Ascending aorta (tissue), 2 donors: Measurements from ENCODE around the gene LAMA3. TPM values are rescaled to one million over a fixed set of nuclear protein-coding genes. Genes with fewer than 3 reads are reported as not detected.

Source experiments
- DNase-seq, 2 donors: peaks; one replicate each; pipeline ENCODE4 v3.0.0-alpha.2; 2019; ENCODE audit warnings: low spot score in 2 of 2
- H3K27ac ChIP-seq, 2 donors: fragments of 200-600 bp; sonication (generic); one replicate each; pipeline ENCODE4 v1.5.1; 2016 to 2017; ENCODE audit warnings: mild to moderate bottlenecking in 1 of 2
- H3K27me3 ChIP-seq: fragments of 200-600 bp; sonication (generic); one replicate; pipeline ENCODE4 v1.5.1; 2017
- H3K36me3 ChIP-seq, 2 donors: fragments of 200-600 bp; sonication (generic); one replicate each; pipeline ENCODE4 v1.5.1; 2016
- H3K4me1 ChIP-seq, 2 donors: fragments of 200-600 bp; sonication (generic); one replicate each; pipeline ENCODE4 v1.5.1; 2016 to 2017; ENCODE audit warnings: mild to moderate bottlenecking in 1 of 2
- H3K4me3 ChIP-seq, 2 donors: fragments of 200-600 bp; sonication (generic); one replicate each; pipeline ENCODE4 v1.5.1; 2016 to 2017; ENCODE audit warnings: mild to moderate bottlenecking in 1 of 2
- H3K9me3 ChIP-seq, 2 donors: fragments of 200-600 bp; sonication (generic); one replicate each; pipeline ENCODE4 v1.5.1; 2016
- CTCF ChIP-seq, 3 experiments: fragments of 200-600 bp in 2 of 3; fragments of 450-650 bp in 1 of 3; sonication (generic) in 2 of 3; IDR thresholded peaks; one replicate each; pipeline ENCODE4 v1.5.1; 2016 to 2019; ENCODE audit warnings: antibody characterized with exemption in 3 of 3, mild to moderate bottlenecking in 1 of 3, moderate library complexity in 1 of 3
- intact Hi-C: fragments of 100-400 bp; cut with DNase I; formaldehyde crosslinking; loops from one replicate; pipeline ENCODE4 v1.15.1; 2023
- total RNA-seq: library from RNA; depleted of rRNA; stranded (reverse); fragments of >200 nt; gene quantifications from one replicate; pipeline ENCODE4 v1.1.0, GENCODE V29; 2016

Gene LAMA3
- total RNA-seq, 1 donor from 2014 or later, result 27.2 TPM

GRCh38 chr18:23879544-23879943, 190.3 kb downstream of the LAMA3 start:
- intact Hi-C loops, result no loop called here
- Histone ChIP-seq H3K4me3 (no peak overlapping the region), H3K9me3 (no peaks in the 10 kb centered on the region), H3K27me3 (no peaks in the 10 kb centered on the region), H3K4me1 (peaks cover 0 to 7% of the 10 kb centered on the region in 2 donors), H3K36me3 (no peaks in the 10 kb centered on the region), H3K27ac (no peak overlapping the region)
- no peak for DNase-seq
- TF ChIP-seq CTCF (IDR thresholded peaks at IDR 0.05), result no peak

- no peak for DNase-seq
- Histone ChIP-seq H3K27me3 (no peaks in the 10 kb centered on the region), H3K27ac (no peak overlapping the region), H3K4me3 (no peak overlapping the region), H3K9me3 (no peaks in the 10 kb centered on the region), H3K4me1 (peaks cover 0 to 12% of the 10 kb centered on the region in 2 donors), H3K36me3 (no peaks in the 10 kb centered on the region)
- intact Hi-C loops, result no loop called here
- TF ChIP-seq CTCF (IDR thresholded peaks at IDR 0.05), result no peak
Measured at GRCh38 chr18:23879966-23880565, 190.8 kb downstream of the LAMA3 start.

- Histone ChIP-seq H3K4me3 (no peak overlapping the region), H3K27me3 (no peaks in the 10 kb centered on the region), H3K36me3 (no peaks in the 10 kb centered on the region), H3K4me1 (peaks cover 0 to 17% of the 10 kb centered on the region in 2 donors), H3K9me3 (no peaks in the 10 kb centered on the region), H3K27ac (no peak overlapping the region)
- intact Hi-C loops, result no loop called here
- no peak for TF ChIP-seq CTCF (IDR thresholded peaks at IDR 0.05)
- no peak for DNase-seq
Measured at GRCh38 chr18:23880931-23881617, 191.8 kb downstream of the LAMA3 start.

- DNase-seq, result no peak
- peaks cover 0 to 18% of the 10 kb centered on the region in 2 donors for H3K4me1 ChIP-seq
Measured at GRCh38 chr18:23881778-23882177, 192.5 kb downstream of the LAMA3 start.

GRCh38 chr18:23882616-23883276, 193.5 kb downstream of the LAMA3 start:
- H3K4me1 ChIP-seq, result peaks cover 0 to 18% of the 10 kb centered on the region in 2 donors
- H3K4me3 ChIP-seq, result no peak overlapping the region
- intact Hi-C loops, result no loop called here
- H3K36me3 ChIP-seq, result no peaks in the 10 kb centered on the region
- H3K27me3 ChIP-seq, result no peaks in the 10 kb centered on the region
- no peaks in the 10 kb centered on the region for H3K9me3 ChIP-seq
- no peak for TF ChIP-seq CTCF (IDR thresholded peaks at IDR 0.05)
- H3K27ac ChIP-seq, result peak overlapping the region in 1 of 2 donors; percentile 77
- DNase-seq, result no peak

More at GRCh38 chr18:23881778-23882177, 192.5 kb downstream of the LAMA3 start:
- no peak for TF ChIP-seq CTCF (IDR thresholded peaks at IDR 0.05)
- H3K4me3 ChIP-seq, result no peak overlapping the region
- no peaks in the 10 kb centered on the region for H3K36me3 ChIP-seq
- no peak overlapping the region for H3K27ac ChIP-seq
- intact Hi-C loops, result no loop called here
- H3K9me3 ChIP-seq, result no peaks in the 10 kb centered on the region
- H3K27me3 ChIP-seq, result no peaks in the 10 kb centered on the region
